Subcutaneous preadipocyte (primary cell): ENCODE measurements around the gene NEDD4L. TPM values are rescaled to one million over a fixed set of nuclear protein-coding genes. Genes with fewer than 3 reads are reported as not detected.

Experiments used
- small RNA-seq: library from RNA; depleted of rRNA; stranded (forward); fragments of <200 nt; gene quantifications from one replicate; pipeline ENCODE3, GENCODE V24; 2012
- total RNA-seq: library from RNA; depleted of rRNA; stranded (reverse); fragments of >200 nt; gene quantifications from 2 replicates; pipeline ENCODE4 v1.2.3, GENCODE V29; 2012

Gene NEDD4L
- 6.3 and 6.6 TPM in 2 replicates for total RNA-seq

DNA sequence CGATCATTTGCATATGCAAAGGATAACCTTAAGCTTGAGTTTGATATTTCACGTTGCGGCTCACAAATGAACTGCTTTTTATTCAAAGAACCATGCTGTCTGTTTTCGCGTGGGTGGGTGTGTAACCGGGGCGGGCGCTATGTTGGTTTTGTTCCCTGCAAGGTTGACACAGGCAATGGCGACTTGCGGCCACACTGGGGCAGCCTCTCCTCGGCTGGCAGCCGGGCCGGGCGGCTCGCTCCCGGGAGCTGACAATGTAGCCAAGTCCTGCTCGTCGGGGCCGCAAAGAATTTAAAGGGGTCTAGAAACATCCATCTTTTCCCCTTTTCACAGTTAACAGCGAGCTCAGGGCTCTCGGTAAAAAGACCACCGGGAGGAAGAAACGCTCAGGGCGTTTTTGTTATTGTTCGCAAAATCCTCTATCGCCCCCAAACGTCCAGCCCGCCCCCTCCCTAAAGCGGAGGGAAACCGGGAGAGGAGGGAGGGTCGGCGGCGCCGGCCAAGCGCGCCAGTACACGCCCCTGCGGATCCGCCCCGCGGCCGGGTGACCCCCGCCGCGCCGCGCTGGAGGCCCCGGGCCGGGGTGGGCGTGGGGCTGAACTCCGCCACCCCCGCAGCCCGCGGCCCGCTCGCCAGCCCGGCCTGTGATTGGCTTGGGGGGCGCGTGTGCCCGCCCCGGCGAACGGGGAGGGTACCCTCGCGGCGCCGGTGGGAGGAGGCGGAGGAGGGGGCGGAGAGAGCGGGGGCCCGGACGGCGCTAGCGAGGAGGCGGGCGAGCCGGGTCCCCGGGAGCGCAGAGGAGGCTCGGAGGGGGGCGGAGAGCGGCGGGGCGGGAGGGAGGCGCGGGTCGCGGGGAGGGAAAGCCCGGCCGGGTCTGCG is at the start of gene NEDD4L:
Gene NEDD4L, plus strand, starts transcription at position 736 of the 879 bp plus-strand sequence. CDS start 435 bp downstream, outside the sequence.

Small RNA genes within 50 kb of the gene (small RNA-seq; reads per million reads assigned to genes)
- not detected for gene HMGN1P30
- not detected for gene MIR3591

Other genes starting within 250 kb of the NEDD4L start
- gene ATP8B1, start 240.9 kb upstream of the NEDD4L start, total RNA-seq = 30.1 and 43.2 TPM in 2 replicates